Raji (cell line): ENCODE results near the gene TASOR.

Experiments
- POLR2A ChIP-seq: IDR thresholded peaks from 2 replicates; pipeline ENCODE4 v1.6.1; 2011; ENCODE audit warnings: low read depth, low read length, control low read depth; ENCODE audit not compliant: insufficient read depth

The TASOR gene

DNA sequence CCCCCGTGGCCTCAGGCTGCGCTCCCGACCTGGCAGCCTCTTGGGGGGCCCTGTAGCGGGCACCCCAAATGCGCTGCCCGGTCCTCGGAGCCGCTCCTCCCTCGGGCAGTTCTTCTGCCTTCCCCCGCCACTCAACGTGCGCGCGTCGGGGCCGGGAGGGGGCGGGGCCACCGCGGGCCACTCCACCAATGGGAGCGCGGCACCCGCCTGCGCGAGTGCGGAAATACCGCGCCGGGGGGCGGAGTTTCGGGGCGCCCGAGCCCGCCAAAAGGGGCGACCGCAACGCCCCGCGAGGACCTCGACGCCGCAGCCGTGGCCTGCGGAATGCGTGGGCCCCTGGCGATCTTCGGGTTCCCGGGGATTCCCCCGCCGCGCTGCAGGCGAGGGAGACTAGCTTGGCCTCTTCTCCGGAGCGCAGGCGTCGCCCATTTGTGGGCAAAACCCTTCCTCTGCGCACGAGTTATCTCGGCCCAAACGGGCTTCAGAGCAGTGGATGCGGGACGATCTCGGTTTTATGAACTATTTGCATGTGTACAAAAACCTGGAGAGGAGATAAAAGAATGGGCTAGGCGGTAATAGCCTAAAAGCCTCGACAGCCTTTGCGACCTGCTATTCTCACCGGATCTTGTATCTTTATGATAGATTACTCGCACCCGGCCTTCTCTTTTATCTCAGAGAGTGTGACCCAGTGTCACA lies at the start of gene TASOR:
Gene TASOR (minus strand): TSS at position 144 of the 696 bp plus-strand sequence. CDS start 259 bp downstream, outside the sequence.
- TF ChIP-seq POLR2A: peak; percentile 49

- no peak for TF ChIP-seq POLR2A
Observed at GRCh38 chr3:56732109-56732508, 49.0 kb upstream of the TASOR start.

DNA sequence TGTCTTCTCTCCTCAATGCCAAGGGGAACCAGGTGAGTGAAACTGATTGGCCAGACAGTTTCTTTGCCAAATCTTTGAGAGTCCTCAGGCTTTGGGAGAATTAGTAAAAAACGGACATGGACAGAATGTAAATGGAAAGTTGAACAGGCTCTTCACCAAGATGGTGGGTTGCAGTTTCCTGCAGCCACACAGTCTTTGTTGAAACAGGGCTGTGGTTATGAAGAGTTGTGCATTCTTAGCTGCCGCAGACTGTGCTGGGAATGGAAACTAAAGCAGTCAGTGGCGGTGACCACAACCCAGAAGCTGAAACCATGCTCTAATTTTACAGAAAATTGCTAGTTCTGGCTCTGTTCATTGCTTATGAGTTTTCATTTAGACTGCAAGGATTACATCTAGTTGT lies 42.1 kb upstream of the TASOR start:
- TF ChIP-seq POLR2A: no peak

DNA sequence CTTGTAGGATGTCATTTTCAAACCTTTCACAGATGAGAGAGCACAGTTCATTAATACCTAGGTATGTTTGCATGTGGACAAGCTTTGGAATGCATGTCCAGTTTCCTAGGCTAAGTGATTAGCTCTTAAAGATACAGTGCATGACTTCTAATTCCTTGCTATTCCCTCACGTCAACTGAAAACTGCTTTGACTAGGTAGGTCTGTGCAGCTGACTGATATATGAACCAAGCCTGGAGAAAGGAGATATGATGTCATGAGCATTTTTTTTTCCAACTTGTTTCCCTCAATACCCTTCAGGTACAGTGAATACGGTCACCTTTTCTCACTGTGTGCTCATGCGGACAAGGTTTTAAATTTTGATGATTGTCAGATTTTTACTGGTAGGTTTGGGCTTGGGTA lies 41.6 kb upstream of the TASOR start:
- TF ChIP-seq POLR2A: no peak

- no peak for TF ChIP-seq POLR2A
Observed at GRCh38 chr3:56720849-56721248, 37.8 kb upstream of the TASOR start.

- no peak for TF ChIP-seq POLR2A
Observed at GRCh38 chr3:56711344-56711743, 28.3 kb upstream of the TASOR start.

DNA sequence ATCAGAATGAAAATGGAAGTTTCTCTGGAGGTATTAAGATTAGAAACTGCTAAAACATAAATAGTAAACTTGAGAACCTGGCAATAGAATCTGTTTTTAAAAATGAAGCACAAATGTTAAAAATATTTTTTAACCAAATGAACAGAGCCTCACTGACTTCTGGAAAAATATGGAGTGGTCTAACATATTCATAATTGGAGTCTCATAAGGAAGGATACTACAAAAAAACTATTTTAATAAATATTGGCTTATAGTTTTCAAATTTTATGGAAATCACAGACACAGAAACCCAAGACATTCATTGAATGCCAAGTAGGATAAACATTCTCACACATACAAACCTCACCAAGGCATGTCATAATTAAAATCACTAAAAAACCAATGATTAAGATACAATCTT lies 23.6 kb upstream of the TASOR start:
- TF ChIP-seq POLR2A: no peak

GRCh38 chr3:56704706-56705105 lies 21.6 kb upstream of the TASOR start:
- TF ChIP-seq POLR2A: no peak

- no peak for TF ChIP-seq POLR2A
Observed at GRCh38 chr3:56702490-56703315, 19.6 kb upstream of the TASOR start.

DNA sequence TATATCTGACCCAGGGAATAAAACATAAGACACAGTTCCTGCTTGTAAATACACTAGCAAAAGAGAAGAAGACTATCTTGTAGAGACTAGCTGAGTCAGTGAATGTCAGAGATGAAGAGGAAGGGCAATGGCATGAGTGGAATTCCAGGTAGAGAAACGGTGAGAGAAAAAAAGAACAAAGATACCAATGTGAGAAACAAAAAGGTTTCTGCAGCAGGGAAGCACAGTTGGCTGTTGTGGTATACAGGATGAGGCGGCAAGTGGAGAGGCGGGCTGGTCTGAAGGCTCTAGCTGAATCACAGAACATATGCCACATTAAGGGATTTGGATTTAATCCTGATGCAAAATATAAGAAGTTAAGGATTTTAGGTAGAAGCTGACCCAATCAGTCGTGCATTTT lies 17.1 kb upstream of the TASOR start:
- no peak for TF ChIP-seq POLR2A

DNA sequence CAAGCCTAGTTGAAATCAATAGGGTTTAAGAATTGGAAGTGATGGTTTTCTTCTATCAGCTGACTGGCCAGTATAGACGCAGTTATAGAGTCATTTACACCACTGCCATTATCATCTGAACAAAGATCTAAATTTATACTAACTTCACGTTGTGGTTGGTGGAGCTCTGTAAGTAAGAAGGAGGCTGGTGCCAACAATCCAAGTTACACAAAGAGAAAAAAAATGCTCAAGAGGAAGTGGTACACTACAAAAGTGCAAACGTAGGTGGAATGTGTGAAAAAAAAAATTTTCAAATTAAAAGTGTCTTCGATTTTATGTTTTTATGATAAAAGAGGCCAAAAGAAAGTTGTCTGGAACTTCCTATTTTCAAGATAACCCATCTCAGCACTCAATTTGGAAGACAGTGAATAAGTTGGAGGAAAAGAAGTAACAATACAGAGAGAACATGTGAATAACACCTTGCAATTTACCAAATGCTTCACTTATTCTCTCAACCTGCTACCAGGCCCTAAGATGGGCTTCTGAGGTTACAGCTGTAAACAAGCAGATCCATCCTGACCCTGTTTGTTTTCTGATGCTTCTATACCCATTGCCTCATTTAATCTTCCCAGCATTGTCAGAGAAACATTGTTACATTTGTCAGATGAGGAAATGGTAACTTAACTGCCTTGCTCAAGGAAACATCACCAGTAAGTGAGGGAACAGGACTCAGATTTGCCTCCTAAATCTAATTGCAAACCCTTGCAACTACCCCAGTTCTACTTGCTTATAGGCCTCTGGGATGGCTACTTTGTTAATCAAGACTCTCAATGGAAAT lies 12.0 kb upstream of the TASOR start:
- no peak for TF ChIP-seq POLR2A

GRCh38 chr3:56693750-56694149 lies 10.7 kb upstream of the TASOR start:
- TF ChIP-seq POLR2A: no peak

- TF ChIP-seq POLR2A: no peak
Observed at GRCh38 chr3:56691165-56692000, 8.3 kb upstream of the TASOR start.

DNA sequence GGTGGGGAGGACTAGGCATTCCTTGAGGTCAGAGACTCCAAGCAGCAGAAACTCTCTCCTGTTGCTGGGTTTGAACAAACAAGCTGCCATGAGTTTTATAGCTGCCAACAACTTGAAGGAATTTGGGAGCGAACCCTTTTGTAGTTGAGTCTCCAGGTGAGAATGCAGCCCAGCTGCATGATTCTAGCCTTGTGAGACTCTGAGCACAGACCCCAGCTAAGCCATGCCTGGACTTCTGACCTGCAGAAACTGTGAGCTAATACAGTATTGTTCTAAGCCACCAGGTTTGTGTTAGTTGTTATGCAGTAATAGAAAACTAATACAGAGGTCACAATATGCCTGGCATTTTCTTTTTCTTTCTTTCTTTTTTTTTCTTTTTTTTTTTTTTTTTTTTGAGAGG lies 6.2 kb upstream of the TASOR start:
- no peak for TF ChIP-seq POLR2A

DNA sequence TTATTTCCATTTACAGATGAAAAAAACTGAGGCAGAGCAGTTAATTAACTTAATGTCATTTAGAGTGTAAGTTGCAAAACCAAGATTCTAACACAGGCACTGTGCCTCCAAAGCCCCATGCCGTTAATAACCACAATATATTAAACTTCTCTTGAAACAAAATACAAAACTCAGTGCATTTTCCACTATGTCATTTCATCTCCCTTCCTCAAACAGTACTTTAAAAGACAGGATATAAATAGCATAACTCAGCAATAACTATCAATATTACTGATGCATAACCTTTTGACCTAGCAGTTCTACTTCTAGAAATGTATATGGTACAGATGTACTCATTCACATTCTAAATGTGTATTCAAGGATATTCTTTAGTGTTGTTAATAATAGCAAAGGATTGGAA lies 5.1 kb upstream of the TASOR start:
- TF ChIP-seq POLR2A: no peak
